OCI-LY3 (cell line): Measurements from ENCODE around the gene GPR87.

Source experiments
- H2AFZ ChIP-seq: fragments of 200-600, 300-600 bp; shearing (Covaris generic); 2 replicates; pipeline ENCODE4 v1.6.0; 2014; ENCODE audit warnings: antibody characterized with exemption, low read depth, low read length
- H3K27ac ChIP-seq: fragments of 200-600, 300-600 bp; sonication (generic); 2 replicates; pipeline ENCODE4 v1.5.1; 2014; ENCODE audit warnings: mild to moderate bottlenecking, low read length, moderate library complexity, mixed read lengths
- H3K27me3 ChIP-seq: fragments of 200-600, 300-600 bp; sonication (generic); 2 replicates; pipeline ENCODE4 v1.6.1; 2014; ENCODE audit warnings: low read depth, low read length, mixed read lengths
- H3K36me3 ChIP-seq: fragments of 200-600, 300-600 bp; sonication (generic); replicated peaks from 2 replicates; pipeline ENCODE3; 2014; ENCODE audit warnings: low read depth, low read length, mixed read lengths
- H3K4me1 ChIP-seq: fragments of 300-600, 200-600 bp; sonication (generic); 2 replicates; pipeline ENCODE4 v1.6.1; 2014; ENCODE audit warnings: low read length, mixed read lengths
- H3K4me2 ChIP-seq: fragments of 200-600, 300-600 bp; sonication (generic); 2 replicates; pipeline ENCODE4 v1.6.1; 2014; ENCODE audit warnings: low read length, mixed read lengths
- H3K4me3 ChIP-seq: fragments of 300-600, 200-600 bp; sonication (generic); 2 replicates; pipeline ENCODE4 v1.5.1; 2014; ENCODE audit warnings: antibody characterized with exemption, mild to moderate bottlenecking, low read length, moderate library complexity
- H3K79me2 ChIP-seq: fragments of 300-600, 200-600 bp; shearing (Covaris generic); 2 replicates; pipeline ENCODE4 v1.6.1; 2014; ENCODE audit warnings: mild to moderate bottlenecking, low read length, mixed read lengths
- H3K9ac ChIP-seq: fragments of 300-600, 200-600 bp; shearing (Covaris generic); 2 replicates; pipeline ENCODE4 v1.6.0; 2014; ENCODE audit warnings: mild to moderate bottlenecking, low read length, moderate library complexity
- H3K9me3 ChIP-seq: fragments of 200-600, 300-600 bp; shearing (Covaris generic); 2 replicates; pipeline ENCODE4 v1.6.1; 2014; ENCODE audit warnings: low read length, mixed read lengths; ENCODE audit not compliant: insufficient read depth
- H4K20me1 ChIP-seq: fragments of 200-600, 300-600 bp; sonication (generic); 2 replicates; pipeline ENCODE4 v1.6.1; 2016; ENCODE audit warnings: low read length, mixed read lengths; ENCODE audit not compliant: insufficient read depth
- EZH2phosphoT487 ChIP-seq: fragments of 200-600 bp; shearing (Covaris generic); IDR thresholded peaks from 2 replicates; pipeline ENCODE4 v1.6.1; 2018; ENCODE audit warnings: antibody characterized with exemption, mixed run types, low read depth
- TF ChIP-seq, protein P1 (sequence below): fragments of 200-600, 300-600 bp; sonication (generic); IDR thresholded peaks from 2 replicates; pipeline ENCODE4 v1.5.1; 2014; ENCODE audit warnings: antibody characterized with exemption, low read length, low read depth

The GPR87 gene

GRCh38 chr3:151351648-151352047 lies 35.0 kb upstream of the GPR87 start:
- Histone ChIP-seq H3K9ac (no peak overlapping the region), H4K20me1 (no peaks in the 10 kb centered on the region), H3K27ac (no peak overlapping the region), H3K4me3 (no peak overlapping the region), H2AFZ (no peak overlapping the region), H3K27me3 (no peaks in the 10 kb centered on the region), H3K79me2 (no peaks in the 10 kb centered on the region), H3K4me1 (peaks cover 31% of the 10 kb centered on the region), H3K9me3 (no peaks in the 10 kb centered on the region), H3K4me2 (peak overlapping the region; percentile 26), H3K36me3 (no peaks in the 10 kb centered on the region)
- no peak for TF ChIP-seq EZH2phosphoT487
- TF ChIP-seq, protein P1, sequence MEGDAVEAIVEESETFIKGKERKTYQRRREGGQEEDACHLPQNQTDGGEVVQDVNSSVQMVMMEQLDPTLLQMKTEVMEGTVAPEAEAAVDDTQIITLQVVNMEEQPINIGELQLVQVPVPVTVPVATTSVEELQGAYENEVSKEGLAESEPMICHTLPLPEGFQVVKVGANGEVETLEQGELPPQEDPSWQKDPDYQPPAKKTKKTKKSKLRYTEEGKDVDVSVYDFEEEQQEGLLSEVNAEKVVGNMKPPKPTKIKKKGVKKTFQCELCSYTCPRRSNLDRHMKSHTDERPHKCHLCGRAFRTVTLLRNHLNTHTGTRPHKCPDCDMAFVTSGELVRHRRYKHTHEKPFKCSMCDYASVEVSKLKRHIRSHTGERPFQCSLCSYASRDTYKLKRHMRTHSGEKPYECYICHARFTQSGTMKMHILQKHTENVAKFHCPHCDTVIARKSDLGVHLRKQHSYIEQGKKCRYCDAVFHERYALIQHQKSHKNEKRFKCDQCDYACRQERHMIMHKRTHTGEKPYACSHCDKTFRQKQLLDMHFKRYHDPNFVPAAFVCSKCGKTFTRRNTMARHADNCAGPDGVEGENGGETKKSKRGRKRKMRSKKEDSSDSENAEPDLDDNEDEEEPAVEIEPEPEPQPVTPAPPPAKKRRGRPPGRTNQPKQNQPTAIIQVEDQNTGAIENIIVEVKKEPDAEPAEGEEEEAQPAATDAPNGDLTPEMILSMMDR: no peak

GRCh38 chr3:151351219-151351618 lies 34.6 kb upstream of the GPR87 start:
- Histone ChIP-seq H3K4me1 (peaks cover 28% of the 10 kb centered on the region), H3K4me3 (no peak overlapping the region), H3K4me2 (peak overlapping the region; percentile 26), H4K20me1 (no peaks in the 10 kb centered on the region), H3K27me3 (no peaks in the 10 kb centered on the region), H3K79me2 (no peaks in the 10 kb centered on the region), H3K36me3 (no peaks in the 10 kb centered on the region), H3K27ac (no peak overlapping the region), H3K9ac (no peak overlapping the region), H3K9me3 (no peaks in the 10 kb centered on the region), H2AFZ (no peak overlapping the region)
- TF ChIP-seq EZH2phosphoT487: no peak
- TF ChIP-seq, protein P1: no peak

GRCh38 chr3:151350656-151351055 lies 34.0 kb upstream of the GPR87 start:
- Histone ChIP-seq H3K4me1 (peaks cover 28% of the 10 kb centered on the region), H3K4me3 (no peak overlapping the region), H4K20me1 (no peaks in the 10 kb centered on the region), H3K79me2 (no peaks in the 10 kb centered on the region), H3K36me3 (no peaks in the 10 kb centered on the region), H3K4me2 (no peak overlapping the region), H3K27ac (no peak overlapping the region), H3K9ac (no peak overlapping the region), H3K9me3 (no peaks in the 10 kb centered on the region), H2AFZ (no peak overlapping the region), H3K27me3 (no peaks in the 10 kb centered on the region)
- TF ChIP-seq EZH2phosphoT487: no peak
- TF ChIP-seq, protein P1: no peak

- Histone ChIP-seq H3K27ac (no peak overlapping the region), H3K79me2 (no peaks in the 10 kb centered on the region), H3K4me1 (peaks cover 21% of the 10 kb centered on the region), H3K4me2 (no peak overlapping the region), H4K20me1 (no peaks in the 10 kb centered on the region), H2AFZ (no peak overlapping the region), H3K9ac (no peak overlapping the region), H3K27me3 (no peaks in the 10 kb centered on the region), H3K9me3 (no peaks in the 10 kb centered on the region), H3K36me3 (no peaks in the 10 kb centered on the region), H3K4me3 (no peak overlapping the region)
- TF ChIP-seq EZH2phosphoT487: no peak
- TF ChIP-seq, protein P1: no peak
These were observed 30.8 kb upstream of the GPR87 start for GRCh38 chr3:151347432-151347831.
